Measurements from ENCODE around the gene LYRM7.

DNA sequence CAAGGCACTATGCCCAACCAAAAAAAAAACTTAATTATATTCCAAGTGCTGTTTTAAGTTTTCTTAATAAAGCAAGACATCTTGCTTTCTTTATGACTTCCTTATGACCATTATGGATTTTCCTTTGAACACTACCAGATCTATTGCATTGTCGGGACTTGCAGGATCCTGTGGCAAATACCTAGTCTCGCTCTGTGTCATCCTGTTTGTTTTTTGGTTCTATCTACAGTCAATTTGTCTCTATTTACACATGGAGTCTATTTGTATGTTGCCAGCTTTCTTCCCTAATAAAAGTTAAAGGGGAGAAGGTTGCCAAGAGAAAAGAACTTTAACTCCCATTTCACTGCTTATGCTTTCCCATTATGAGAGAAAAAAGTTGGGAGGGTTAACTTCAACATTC, 10.6 kb upstream of the LYRM7 start:
- TF ChIP-seq ZNF274 (IDR thresholded peaks at IDR 0.05; ENCODE audit: low read depth, low read length) (no peak), YY1 (IDR thresholded peaks at IDR 0.05; ENCODE audit: insufficient read depth, insufficient read length) (no peak), SUZ12 (IDR thresholded peaks at IDR 0.05; ENCODE audit: extremely low read depth, insufficient read depth, insufficient read length) (no peak)

Data from NT2/D1 (cell line).